Neural cell (in vitro differentiated cells): ENCODE data around the gene KYNU.

Source experiments
- CTCF ChIP-seq: fragments of 450-650 bp; IDR thresholded peaks from 2 replicates; pipeline ENCODE4 v1.5.1; 2014; ENCODE audit warnings: antibody characterized with exemption, mild to moderate bottlenecking, moderate library complexity; ENCODE audit not compliant: poor library complexity, severe bottlenecking
- EZH2 ChIP-seq: fragments of 200-600, 300-800 bp; shearing (Covaris generic), sonication (generic); IDR thresholded peaks from 2 replicates; pipeline ENCODE4 v1.6.1; 2014; ENCODE audit warnings: antibody characterized with exemption, low read length, borderline replicate concordance, mild to moderate bottlenecking; ENCODE audit not compliant: insufficient read depth, poor library complexity, severe bottlenecking
- POLR2AphosphoS5 ChIP-seq: IDR thresholded peaks from 2 replicates; pipeline ENCODE4 v1.6.1; 2012

DNA sequence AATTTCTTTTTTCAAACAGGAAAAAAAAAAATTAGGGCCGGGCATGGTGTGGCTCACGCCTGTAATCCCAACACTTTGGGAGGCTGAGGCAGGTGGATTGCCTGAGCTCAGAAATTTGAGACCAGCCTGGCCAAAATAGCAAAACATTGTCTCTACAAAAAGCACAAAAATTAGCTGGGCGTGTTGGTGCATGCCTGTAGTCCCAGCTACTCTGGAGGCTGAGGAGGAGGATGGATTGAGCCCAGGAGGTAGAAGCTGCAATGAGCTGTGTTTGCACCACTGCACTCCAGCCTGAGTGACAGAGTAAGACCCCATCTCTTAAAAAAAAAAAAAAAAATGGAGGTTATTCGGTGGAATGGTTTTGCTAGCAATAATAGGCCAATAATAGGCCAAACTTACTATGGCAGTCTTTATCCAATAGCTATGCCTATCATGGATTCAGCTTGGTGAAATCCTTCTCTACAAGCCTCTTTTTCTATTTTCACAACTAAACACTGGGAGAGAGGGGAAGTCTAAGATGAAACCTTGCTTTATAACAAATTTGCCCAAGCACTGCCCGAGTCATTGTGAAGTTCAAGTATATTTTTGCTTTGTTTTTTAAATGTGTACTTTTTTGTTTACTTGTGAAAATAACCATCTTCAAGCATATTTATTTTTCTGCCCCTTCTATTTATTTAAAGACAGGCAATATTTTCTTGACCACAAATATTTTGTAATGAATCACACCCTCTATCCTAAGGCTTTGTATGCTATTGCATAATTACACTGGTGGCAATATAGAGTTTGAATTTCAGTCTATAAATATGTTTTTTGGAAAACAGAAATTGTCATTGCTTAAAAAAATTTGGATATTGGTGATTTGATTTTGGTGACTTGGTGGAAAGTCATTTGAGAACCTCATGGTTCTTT is 20.0 kb upstream of the KYNU start:
- TF ChIP-seq CTCF (no peak), EZH2 (no peak), POLR2AphosphoS5 (no peak)
